ENCODE measurements around the gene QSER1.

QSER1 gene

DNA sequence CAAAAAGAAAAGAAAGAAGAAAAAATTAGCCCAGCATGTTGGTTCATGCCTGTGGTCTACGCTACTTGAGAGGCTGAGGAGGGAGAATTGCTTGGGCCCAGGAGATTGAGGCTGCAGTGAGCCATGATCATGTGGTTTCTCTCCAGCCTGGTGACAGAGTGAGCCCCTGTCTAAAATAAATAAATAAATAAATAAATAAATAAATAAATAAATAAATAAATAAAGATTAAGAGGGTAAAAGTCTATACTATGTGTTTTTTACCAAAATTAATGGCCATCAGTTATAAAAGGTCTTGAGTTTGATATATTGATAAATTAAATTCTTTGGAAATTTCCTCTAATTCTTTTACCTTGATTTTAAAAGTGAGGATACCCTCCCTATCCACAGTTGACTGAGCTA lies 97.9 kb downstream of the QSER1 start:
- ATAC-seq (ENCODE audit: low read depth) (no peak), DNase-seq (ENCODE audit: low spot score) (no peak)
- H3K4me1 ChIP-seq (ENCODE audit: insufficient read depth, poor library complexity, severe bottlenecking), result no peaks in the 10 kb centered on the region
- H3K27ac ChIP-seq (ENCODE audit: poor library complexity, severe bottlenecking), result no peak overlapping the region
- no peaks in the 10 kb centered on the region for H3K27me3 ChIP-seq (ENCODE audit: insufficient read depth, poor library complexity, severe bottlenecking)
- TF ChIP-seq, protein P1, sequence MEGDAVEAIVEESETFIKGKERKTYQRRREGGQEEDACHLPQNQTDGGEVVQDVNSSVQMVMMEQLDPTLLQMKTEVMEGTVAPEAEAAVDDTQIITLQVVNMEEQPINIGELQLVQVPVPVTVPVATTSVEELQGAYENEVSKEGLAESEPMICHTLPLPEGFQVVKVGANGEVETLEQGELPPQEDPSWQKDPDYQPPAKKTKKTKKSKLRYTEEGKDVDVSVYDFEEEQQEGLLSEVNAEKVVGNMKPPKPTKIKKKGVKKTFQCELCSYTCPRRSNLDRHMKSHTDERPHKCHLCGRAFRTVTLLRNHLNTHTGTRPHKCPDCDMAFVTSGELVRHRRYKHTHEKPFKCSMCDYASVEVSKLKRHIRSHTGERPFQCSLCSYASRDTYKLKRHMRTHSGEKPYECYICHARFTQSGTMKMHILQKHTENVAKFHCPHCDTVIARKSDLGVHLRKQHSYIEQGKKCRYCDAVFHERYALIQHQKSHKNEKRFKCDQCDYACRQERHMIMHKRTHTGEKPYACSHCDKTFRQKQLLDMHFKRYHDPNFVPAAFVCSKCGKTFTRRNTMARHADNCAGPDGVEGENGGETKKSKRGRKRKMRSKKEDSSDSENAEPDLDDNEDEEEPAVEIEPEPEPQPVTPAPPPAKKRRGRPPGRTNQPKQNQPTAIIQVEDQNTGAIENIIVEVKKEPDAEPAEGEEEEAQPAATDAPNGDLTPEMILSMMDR (IDR thresholded peaks at IDR 0.05; ENCODE audit: poor library complexity, severe bottlenecking), result no peak
- H3K9me3 ChIP-seq (ENCODE audit: severe bottlenecking), result peaks cover 7% of the 10 kb centered on the region
- H3K4me3 ChIP-seq (ENCODE audit: severe bottlenecking), result no peak overlapping the region
- H3K36me3 ChIP-seq (ENCODE audit: low read depth), result no peaks in the 10 kb centered on the region

DNA sequence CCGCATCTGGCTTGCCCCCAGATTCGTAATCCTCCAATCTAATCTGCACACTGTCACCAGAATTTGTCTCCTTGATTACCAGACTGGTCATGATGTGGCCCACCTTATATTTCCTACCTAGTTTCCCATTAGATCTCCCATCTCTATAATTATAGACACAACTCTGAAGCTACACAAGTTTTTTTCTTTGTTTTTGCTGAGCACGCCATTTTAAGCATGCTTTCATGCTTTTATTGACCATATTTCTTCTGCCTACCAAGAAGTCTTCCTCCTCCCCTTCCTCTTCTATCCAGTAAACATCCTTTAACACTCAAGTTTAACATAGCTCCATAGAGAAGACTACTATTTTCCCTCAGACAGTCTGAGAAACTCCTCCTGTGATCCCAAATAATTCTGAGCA lies 98.8 kb downstream of the QSER1 start:
- H3K9me3 ChIP-seq (ENCODE audit: severe bottlenecking), result peaks cover 7% of the 10 kb centered on the region
- no peaks in the 10 kb centered on the region for H3K27me3 ChIP-seq (ENCODE audit: insufficient read depth, poor library complexity, severe bottlenecking)
- H3K36me3 ChIP-seq (ENCODE audit: low read depth), result no peaks in the 10 kb centered on the region
- H3K27ac ChIP-seq (ENCODE audit: poor library complexity, severe bottlenecking), result no peak overlapping the region
- TF ChIP-seq, protein P1 (IDR thresholded peaks at IDR 0.05; ENCODE audit: poor library complexity, severe bottlenecking), result no peak
- H3K4me1 ChIP-seq (ENCODE audit: insufficient read depth, poor library complexity, severe bottlenecking), result no peaks in the 10 kb centered on the region
- ATAC-seq (ENCODE audit: low read depth) (no peak), DNase-seq (ENCODE audit: low spot score) (no peak)
- no peak overlapping the region for H3K4me3 ChIP-seq (ENCODE audit: severe bottlenecking)

DNA sequence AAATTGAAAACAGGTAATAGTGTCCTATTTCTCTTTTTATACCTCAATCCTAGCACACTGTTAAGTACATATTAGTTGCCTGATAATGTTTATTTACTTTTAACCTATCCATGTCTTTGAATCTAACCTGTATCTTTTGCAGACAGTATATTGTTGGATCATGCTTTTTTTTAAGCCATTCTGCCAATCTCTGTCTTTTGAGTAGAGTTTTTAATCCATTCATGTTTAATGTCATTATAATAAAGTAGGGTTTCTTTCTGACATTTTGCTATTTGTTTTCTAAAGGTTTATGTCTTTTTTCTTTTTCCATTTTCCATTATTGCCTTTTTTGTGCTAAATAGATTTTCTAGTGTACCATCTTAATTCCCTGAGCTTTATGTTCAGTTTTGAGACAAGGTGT lies 99.3 kb downstream of the QSER1 start:
- TF ChIP-seq, protein P1 (IDR thresholded peaks at IDR 0.05; ENCODE audit: poor library complexity, severe bottlenecking), result no peak
- Histone ChIP-seq H3K27ac (ENCODE audit: poor library complexity, severe bottlenecking) (no peak overlapping the region), H3K4me3 (ENCODE audit: severe bottlenecking) (no peak overlapping the region), H3K9me3 (ENCODE audit: severe bottlenecking) (peaks cover 7% of the 10 kb centered on the region), H3K36me3 (ENCODE audit: low read depth) (no peaks in the 10 kb centered on the region), H3K27me3 (ENCODE audit: insufficient read depth, poor library complexity, severe bottlenecking) (no peaks in the 10 kb centered on the region), H3K4me1 (ENCODE audit: insufficient read depth, poor library complexity, severe bottlenecking) (no peaks in the 10 kb centered on the region)
- DNase-seq (ENCODE audit: low spot score) (no peak), ATAC-seq (ENCODE audit: low read depth) (no peak)

DNA sequence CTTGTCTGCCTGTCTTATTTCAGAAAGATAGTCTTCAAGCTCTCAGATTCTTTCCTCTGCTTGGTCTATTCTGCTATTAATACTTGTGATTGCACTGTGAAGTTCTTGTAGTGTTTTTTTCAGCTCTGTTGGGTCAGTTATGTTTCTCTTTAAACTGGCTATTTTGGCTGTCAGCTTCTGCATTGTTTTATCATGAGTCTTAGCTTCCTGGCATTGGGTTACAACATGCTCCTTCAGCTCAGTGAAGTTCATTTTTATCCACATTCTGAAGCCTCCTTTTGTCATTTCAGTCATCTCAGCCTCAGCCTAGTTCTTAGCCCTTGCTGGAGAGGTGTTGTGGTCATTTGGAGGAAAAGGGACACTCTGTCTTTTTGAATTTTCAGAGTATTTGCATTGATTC lies 107.6 kb downstream of the QSER1 start:
- Histone ChIP-seq H3K27me3 (ENCODE audit: insufficient read depth, poor library complexity, severe bottlenecking) (no peaks in the 10 kb centered on the region), H3K4me1 (ENCODE audit: insufficient read depth, poor library complexity, severe bottlenecking) (peaks cover 17% of the 10 kb centered on the region), H3K36me3 (ENCODE audit: low read depth) (no peaks in the 10 kb centered on the region), H3K4me3 (ENCODE audit: severe bottlenecking) (no peak overlapping the region), H3K9me3 (ENCODE audit: severe bottlenecking) (peaks cover 4% of the 10 kb centered on the region), H3K27ac (ENCODE audit: poor library complexity, severe bottlenecking) (peak overlapping the region; percentile 51)
- TF ChIP-seq, protein P1 (IDR thresholded peaks at IDR 0.05; ENCODE audit: poor library complexity, severe bottlenecking), result no peak
- ATAC-seq (ENCODE audit: low read depth) (peak; percentile 87), DNase-seq (ENCODE audit: low spot score) (no peak)

DNA sequence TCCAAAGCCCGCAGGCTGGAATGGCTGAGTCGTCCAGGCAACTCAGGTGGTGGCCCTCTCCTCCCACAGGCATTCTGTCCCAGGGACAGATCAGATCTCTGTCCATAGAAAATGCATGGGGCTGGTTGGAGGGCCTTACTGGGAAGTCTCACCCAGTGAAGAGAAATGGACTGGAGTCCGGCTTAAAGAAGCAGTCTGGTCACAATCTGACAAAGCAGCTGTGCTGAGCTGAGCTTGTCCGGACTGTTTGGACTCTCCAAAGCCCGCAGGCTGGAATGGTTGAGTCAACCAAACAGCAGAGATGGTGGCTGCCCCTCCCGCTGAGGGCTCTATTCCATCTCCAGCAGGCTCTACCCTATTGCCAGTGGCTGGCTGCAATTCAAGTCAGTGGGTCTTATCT lies 108.7 kb downstream of the QSER1 start:
- peaks cover 18% of the 10 kb centered on the region for H3K4me1 ChIP-seq (ENCODE audit: insufficient read depth, poor library complexity, severe bottlenecking)
- ATAC-seq (ENCODE audit: low read depth) (no peak), DNase-seq (ENCODE audit: low spot score) (no peak)
- no peaks in the 10 kb centered on the region for H3K27me3 ChIP-seq (ENCODE audit: insufficient read depth, poor library complexity, severe bottlenecking)
- no peak overlapping the region for H3K4me3 ChIP-seq (ENCODE audit: severe bottlenecking)
- H3K36me3 ChIP-seq (ENCODE audit: low read depth), result no peaks in the 10 kb centered on the region
- TF ChIP-seq, protein P1 (IDR thresholded peaks at IDR 0.05; ENCODE audit: poor library complexity, severe bottlenecking), result no peak
- H3K27ac ChIP-seq (ENCODE audit: poor library complexity, severe bottlenecking), result no peak overlapping the region
- H3K9me3 ChIP-seq (ENCODE audit: severe bottlenecking), result peaks cover 4% of the 10 kb centered on the region

Measured in RWPE2 (cell line).